ENCODE results near the gene BET1L.
"Not testable (repeated sequence)": the region's sequence is repeated elsewhere in the genome, so short reads cannot be mapped to it uniquely, and the experiment has no call there.

BET1L gene, protein sequence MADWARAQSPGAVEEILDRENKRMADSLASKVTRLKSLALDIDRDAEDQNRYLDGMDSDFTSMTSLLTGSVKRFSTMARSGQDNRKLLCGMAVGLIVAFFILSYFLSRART

DNA sequence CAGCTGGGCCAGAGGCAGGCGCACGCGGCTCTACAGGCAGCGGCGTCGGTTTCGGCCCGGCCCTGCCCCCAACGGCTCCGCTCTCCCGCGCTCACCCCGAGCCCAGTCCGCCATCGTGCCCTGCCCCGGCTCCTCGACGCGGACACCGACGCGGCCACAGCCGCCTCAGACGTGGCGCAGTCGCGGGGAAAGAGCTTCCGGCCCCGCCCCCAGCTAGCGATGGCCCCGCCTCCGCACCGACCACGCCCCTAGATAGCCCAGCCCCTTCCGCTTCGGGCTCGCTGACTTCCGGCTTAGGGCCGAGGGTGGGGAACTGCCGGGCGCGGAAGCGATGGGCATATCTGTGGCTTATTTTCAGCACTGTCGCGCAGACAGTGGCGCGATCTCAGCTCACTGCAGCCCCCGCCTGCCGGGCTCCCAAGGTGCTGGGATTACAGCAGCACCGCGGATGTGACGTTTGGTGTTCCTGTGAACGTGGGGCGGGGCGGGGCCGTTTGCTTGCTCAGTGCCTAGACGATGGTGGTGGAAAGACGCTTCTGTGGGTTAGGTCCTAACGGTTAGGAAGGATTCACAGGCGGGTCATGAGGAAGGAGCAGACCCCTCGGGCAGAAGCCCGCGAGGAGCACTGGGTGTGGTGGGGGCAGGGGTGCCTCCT is at the start of gene BET1L, which contains the start of gene RIC8A:
BET1L (minus strand) TSS at position 192 of the 655 bp plus-strand sequence; CDS start at position 114, 78 bp downstream.
RIC8A (plus strand) TSS at position 501 of the 655 bp plus-strand sequence. CDS start 1,147 bp downstream, outside the sequence.
- peak; percentile 93 for DNase-seq (ENCODE audit: low read depth)

DNA sequence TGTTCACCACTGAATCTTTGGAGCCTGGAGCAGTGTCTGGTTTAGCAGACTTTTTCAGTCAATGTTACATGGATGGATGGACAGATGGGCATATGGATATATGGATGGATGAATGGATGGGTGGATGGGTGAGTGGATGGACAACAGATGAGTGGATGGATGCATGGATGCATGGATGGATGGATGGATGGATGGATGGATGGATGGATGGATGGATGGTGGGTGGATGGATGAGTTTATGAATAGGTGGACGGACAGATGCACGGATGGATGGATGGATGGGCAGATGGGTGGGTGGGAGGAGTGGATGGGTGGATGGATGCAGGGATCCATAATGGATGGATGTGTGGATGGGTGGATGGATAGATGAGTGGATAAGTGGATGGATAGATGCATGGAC is 48.6 kb upstream of the BET1L start:
- DNase-seq (ENCODE audit: low read depth): no peak

DNA sequence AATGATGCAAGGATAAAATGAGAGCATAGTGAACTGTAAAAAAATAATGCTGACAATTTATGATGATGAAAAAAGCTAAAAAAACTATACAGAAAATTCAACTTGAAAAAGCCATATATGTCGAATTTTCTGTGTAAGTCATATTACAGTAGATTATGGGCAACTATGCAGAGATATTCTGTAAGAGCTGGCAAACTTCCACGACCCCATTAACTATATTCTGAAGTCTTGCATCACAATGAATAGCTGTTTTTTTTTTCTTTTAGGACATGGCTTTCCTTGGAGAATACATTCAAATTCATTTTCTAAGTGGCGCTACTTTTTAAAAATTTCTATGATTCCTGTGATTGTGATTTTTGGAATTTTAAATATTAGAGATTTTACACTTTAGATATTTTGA is 48.0 kb upstream of the BET1L start:
- DNase-seq (ENCODE audit: low read depth): no peak

DNA sequence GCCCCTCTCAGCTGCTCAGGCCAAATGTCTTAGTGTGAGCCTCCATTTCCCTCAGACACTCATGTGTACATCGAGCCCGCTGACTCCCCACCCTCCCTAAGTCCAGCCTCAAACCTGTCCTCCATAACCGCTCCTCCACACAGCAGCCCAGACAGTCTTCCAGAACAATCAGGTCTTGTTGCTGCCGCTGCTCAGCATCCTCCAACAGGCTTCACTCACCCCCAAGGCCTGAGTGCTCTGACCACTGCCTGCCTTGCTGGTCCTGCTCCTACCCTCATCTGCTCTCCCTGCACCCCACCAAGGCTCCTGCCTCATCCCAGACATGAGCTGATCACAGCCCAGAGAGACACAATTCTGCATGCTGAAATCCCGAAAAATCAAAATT is 46.7 kb upstream of the BET1L start:
- DNase-seq (ENCODE audit: low read depth): no peak

DNA sequence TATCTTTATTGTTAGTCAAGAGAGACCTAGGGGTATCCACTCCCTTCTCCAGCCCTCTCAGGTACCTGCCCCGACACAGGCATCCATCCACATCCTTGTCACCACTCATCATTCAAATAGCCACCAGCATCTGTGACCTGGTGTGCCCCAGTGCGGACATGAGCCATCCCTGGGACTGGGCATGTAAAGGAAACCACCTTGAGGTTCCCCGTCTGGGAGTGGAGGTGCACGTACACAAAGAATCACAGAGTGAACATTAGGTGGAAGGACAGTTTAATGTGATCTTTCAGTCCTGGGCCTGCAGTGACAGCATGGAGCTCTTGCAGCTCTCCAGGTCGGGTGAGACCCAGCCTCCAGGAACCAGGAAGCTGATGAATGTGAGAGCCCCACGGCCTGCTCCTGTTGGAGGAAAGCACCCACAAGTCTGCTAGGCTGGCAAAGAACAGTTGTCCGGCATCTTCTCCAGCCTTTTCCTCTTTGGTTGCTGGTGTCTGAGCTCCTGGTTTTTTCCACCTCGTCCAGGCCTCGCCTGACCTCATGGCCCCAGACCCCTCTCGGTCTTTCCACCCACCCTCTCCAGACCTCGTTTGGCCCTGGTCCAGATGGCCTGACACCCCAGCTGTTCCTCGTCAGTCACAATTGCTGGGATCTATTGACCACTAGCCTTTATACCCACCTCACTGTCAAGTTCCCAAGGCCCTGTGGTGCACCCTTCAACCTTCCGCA is 46.1 kb upstream of the BET1L start:
- no peak for DNase-seq (ENCODE audit: low read depth)

DNA sequence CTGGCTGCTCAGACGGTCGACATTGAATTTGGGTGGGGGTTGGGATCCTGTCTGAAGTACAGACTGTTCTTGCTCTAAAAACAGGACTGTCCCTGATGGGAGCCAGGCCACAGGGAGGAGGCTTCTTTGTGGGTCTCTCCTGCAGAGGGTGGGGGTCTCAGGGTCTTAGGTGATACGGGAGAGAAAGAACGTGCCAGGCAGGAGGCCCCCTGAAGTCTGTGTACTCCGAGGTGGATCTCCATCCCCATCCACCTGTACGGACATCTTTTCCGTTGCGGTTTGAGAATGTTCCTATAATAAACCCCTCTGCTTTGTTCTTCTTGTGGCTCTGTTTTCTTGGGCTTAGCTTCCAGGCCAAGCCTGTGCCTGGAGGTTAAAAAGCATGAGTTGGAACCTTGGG is 45.5 kb upstream of the BET1L start:
- no peak for DNase-seq (ENCODE audit: low read depth)

DNA sequence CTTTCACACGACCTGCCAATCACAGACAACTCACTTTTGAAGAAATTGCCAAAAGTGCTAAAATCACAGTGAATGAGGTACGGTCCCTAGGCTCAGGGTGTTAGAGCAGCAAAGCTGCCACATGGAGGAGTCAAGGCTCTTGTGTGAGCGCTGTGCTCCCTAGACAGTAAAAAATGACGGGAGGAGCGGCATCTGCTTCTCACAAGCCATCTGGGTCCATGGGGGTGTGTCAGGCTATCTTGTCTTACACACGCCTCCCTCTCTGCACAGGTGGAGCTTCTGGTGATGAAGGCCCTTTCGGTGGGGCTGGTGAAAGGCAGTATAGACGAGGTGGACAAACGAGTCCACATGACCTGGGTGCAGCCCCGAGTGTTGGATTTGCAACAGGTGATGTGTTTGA is 44.4 kb upstream of the BET1L start:
- no peak for DNase-seq (ENCODE audit: low read depth)

DNA sequence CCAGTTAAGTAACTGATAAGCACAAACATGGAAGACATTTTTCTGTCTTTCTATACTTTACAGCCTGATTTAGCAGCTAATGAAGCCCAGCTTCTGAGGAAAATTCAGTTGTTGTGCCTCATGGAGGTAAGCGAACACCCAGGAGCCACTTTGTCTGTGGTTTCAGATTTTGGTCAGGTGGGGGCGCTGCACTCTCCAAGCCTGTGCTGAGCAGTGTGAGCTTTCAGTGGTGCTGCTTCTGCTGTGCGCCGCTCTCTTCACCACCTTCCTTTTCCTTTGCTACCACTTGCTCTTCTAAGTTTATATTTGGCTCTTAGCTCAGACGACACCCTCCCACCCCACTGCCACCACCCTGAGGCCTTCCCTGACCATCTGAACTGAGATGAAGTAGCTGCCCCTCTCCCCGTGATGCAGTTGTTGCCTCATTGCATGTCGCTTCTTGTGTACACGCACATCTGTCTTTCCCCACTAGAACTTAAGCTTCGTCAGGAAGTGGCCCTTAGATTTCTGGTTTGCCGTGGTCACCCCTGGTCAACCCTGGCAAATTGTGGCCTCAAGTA is 43.6 kb upstream of the BET1L start:
- peak; percentile 77 for DNase-seq (ENCODE audit: low read depth)

DNA sequence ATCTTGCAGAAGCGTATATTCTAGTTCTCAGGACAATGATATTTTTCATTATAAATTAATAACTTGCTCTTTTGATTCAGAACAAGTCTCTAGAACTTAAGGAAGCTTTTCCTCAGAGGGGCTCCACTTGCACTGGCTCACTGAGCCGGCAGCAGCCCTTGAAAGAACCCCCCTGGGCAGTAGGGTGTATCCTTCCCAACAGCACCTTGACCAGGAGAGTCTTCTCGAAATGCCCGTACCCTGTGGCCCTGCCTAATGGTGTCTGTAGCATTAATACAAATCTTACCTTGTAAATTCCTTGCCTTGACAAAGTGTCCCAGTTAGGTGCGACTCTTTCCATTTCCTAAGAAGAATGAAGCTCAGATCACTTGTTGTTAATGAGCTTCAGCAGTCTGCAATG is 43.1 kb upstream of the BET1L start:
- DNase-seq (ENCODE audit: low read depth): no peak

DNA sequence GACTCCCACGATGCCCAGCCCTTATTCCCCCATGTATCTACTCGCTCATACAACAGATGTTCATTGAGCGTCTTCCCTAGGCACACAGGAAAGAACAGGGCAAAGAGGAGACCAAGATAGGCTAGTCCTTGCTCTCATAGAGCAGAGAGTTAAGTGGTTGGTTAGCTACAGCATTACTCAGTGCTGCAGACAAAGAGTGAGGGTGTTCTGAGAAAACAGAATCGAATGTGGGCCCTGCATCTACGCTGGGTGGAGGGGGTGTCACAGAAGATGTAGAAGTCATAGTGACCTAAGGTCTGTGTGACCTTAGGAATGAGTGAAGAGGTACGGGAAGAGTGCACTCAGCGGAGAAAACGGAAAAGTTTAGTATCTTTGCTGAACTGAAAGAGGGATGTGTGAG is 41.9 kb upstream of the BET1L start:
- no peak for DNase-seq (ENCODE audit: low read depth)

DNA sequence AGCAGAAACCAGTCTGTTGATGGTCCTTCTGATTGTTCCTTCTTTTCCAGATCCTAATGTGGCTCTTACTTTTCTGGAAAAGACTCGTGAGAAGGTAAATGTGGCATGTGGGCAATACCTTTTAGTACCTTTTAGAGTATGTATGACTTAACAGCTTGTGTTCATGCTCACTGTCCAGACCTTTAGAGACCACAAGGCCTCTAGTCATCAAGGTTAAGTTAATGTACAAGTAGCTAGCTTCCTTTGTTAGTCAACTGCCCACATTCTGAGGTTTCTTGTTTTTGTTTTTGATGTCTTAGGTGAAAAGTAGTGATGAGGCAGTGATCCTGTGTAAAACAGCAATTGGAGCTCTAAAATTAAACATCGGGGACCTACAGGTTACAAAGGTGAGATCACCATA is 37.2 kb upstream of the BET1L start:
- DNase-seq (ENCODE audit: low read depth): no peak

DNA sequence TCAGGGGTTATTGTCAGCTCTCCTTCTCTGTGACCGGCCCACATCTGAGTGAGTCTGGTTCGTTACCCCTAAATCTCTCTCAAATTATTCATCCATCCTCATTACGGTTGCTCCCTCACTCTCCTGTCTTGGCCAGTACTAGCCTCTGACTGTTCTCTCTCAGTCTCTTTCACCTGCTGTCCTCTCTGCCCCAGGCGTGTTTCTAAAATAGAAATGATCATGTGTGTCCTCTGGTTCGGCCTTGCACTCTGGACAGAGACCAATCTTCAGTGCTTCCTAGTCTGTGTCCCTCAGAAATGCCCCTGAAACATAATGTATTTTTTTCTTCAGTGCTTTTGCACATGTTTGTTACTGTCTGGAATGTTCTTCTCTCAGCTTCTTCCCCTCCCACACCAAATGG is 34.4 kb upstream of the BET1L start:
- DNase-seq (ENCODE audit: low read depth): no peak

DNA sequence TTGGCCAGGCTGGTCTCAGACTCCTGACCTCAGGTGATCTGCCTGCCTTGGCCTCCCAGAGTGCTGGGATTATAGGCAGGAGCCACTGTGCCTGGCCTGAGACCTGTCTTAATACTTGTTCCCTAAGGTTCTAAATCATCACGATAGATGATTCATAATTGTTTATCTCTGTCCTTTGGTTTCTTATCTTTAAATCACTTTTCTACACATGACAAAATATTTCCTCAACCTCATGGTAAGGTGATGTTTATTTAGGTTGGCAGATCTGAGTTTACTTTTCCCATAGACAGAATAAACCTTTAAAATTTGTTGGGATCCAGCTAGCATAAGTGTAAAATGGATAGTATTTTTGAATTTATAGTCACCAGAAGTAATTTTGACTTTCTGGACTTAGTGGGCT is 33.1 kb upstream of the BET1L start:
- no peak for DNase-seq (ENCODE audit: low read depth)

DNA sequence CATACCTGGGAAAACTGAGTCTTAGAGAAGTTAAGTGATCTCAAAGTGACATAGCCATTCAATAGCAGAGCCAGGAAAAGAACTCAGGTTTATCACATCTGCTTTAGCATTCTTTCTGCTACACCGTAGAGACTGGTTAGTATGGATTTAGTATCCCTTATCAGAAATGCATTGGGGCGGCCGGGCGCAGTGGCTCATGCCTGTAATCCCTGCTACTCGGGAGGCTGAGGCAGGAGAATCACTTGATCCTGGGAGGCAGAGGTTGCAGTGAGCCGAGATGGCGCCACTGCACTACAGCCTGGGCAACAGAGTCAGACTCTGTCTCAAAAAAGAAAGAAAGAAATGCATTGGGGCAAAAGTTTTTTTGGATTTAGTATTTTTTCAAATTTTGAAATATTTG is 31.1 kb upstream of the BET1L start:
- not testable (repeated sequence) for DNase-seq (ENCODE audit: low read depth)

DNA sequence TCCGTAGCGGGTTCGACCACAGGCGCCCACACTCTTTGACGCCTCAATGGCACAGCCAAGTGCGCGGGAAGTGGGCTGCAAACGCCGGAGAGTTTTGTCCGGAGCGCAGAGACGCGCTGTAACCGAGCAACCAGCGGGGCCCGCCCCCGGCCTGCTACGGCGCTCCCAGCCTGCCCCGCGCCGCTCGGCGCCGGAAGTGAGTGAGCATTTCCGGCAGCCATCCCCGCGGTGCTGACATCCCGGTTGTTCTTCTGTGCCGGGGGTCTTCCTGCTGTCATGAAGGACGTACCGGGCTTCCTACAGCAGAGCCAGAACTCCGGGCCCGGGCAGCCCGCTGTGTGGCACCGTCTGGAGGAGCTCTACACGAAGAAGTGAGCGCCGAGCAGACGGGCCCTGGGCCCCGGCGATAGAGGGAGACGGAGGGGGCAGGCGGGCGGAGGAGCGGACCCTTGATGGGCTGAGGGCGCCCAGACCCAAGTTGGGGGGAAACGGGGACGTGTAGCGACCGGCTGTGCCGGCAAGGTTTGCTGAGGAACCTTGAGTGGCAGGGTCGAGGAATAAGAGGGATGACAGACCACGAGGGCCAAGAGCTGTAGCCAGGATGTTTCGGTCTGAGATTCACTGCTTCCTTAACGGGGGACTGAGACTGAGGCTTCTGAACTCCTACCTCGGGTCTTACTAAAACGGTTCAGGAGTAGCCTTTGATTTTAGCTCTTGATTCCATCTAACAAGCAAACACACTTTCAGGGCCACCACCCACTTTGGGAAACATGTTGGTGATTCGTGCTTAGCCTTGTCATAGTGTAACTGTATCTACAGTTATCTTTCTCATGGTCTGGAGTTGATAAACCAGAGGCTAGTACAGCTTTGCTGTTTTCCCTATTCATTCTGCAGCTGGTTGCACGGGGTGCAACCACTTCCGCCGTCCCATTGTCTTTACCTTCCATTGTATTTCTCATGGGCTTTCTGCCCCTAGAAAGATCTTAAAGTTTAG is 29.9 kb upstream of the BET1L start, which contains the start of gene PSMD13:
PSMD13 (plus strand) TSS at position 203 of the 994 bp plus-strand sequence; CDS start at position 277, 74 bp downstream.
- DNase-seq (ENCODE audit: low read depth): peak; percentile 76

DNA sequence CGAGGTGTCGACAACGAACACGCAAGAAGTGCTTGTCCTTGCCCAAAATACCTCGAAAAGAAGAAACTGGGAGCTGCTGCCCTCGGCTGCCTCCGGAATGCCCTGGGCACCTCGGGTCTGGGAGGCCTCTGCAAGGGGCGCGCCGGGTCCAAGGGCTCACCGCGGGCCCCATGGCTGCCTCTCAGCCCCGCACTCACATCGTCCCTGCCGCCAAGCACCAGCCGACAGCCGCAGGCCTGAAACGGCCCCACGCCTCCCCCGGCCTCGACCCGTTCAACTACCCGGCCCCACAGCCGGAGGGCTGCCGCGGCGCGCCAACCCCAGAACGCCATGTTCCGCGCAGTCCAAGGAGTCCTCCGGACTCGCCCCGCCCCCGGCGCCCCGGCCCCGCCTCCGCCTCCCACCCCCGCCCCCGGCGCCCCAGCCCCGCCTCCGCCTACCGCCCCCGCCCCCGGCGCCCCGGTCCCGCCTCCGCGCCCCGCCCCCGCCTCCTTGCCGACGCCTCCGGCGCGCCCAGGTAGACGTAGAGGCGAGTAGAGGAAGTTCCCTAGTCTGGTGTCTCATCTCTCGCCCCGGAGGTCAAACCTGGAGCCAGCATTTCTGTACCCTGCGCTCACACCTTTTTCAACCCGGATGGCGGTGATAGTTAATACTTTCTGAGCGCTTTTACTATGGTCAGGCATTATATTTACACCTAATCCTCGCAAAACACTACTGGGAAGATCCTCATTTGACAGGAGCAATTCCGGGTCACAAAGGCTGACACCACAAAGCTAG is 29.0 kb upstream of the BET1L start, which contains the start of gene SIRT3:
SIRT3 (minus strand) TSS at position 346 of the 777 bp plus-strand sequence; CDS start at position 332, 14 bp downstream.
- peak; percentile 82 for DNase-seq (ENCODE audit: low read depth)

DNA sequence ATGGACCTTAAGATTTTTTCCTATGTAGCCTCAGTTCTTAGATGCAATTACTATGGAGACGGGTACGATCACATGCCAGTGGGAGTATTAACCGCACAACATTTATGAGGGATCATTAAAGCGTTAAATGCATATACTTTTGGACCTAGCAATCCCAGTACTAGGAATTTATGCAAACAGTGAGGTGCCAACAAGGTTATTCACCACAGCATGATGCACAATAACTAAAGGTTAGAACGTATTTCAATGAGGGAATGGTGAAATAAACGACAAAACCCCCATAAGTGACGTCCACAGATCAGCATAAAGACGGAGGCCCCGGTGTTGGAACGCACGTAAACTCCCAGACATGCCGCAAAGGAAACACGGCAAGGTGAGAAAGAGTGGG is 28.4 kb upstream of the BET1L start:
- DNase-seq (ENCODE audit: low read depth): no peak

DNA sequence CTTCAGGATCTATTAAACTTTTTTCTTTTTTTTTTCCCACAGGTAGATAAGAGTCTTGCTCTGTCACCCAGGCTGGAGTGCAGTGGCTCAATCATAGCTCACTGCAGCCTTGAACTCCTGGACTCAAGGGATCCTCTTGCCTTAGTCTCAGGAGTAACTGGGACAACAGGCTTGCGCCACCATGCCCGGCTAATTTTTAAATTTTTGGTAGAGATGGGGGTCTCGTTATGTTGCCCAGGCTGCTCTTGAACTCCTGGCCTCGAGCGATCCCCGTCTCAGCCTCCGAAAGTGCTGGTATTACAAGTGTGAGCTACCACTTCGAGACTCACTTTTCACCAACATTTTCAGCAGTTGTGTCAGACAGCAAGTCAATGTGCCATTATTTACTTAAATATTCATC is 28.0 kb upstream of the BET1L start:
- DNase-seq (ENCODE audit: low read depth): no peak

DNA sequence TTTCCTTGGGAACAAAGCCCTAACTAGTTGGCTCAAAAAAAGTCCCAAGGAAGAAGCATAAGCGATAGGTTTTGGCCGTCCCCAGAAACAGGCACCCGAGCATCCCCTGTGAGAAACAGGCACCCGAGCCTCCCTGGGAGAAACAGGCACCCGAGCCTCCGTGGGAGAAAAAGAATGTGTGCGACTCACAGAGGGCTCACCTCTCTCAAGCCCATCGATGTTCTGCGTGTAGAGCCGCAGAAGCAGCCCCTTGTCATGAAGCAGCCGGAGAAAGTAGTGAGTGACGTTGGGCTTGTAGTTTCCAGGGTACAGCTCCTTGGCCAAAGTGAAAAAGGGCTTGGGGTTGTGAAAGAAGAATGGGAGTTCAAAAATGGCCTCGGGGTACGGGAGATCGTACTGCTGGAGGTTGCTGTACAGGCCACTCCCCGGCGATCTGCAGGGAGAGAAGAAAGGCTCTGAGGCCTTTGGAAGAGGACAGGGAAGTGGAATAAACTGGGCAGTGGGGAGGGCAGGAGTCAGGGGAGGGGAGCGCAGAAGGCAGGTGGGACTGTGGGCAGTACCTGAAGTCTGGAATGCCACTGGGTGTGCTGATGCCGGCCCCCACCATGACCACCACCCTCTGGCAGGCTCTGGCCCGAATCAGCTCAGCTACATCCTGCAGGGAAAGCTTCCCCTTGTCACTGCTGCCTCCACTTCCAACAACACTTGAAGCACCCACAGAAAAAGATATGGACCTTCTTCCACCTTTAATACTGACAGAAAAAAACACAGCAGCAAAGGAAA is 25.8 kb upstream of the BET1L start:
- DNase-seq (ENCODE audit: low read depth): no peak

DNA sequence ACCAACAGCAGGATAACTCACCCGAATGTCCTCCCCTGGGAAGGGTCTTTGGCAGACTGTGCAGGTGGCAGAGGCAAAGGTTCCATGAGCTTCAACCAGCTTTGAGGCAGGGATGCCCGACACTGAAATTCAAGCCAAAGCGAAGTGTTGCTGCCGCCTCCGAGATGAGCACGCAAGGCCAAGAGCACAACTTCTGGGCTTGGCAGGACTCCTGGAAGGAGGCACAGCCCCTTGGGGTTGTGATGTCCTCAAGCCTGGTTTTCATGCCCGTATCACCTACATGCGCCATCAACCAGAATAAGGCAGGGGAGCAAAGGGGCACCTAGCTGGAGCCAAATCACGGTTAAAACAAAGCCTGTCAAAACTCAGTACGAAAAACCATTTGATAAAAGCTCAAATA is 23.2 kb upstream of the BET1L start:
- no peak for DNase-seq (ENCODE audit: low read depth)
